ENCODE data around the gene MAP9.

GRCh38 chr4:155411546-155411945 is 34.8 kb upstream of the MAP9 start:
- TF ChIP-seq CTCF (IDR thresholded peaks at IDR 0.05; ENCODE audit: insufficient read depth, low read length, poor library complexity, severe bottlenecking) (no peak), EZH2phosphoT487 (conservative IDR thresholded peaks at IDR 0.05; ENCODE audit: low read length) (no peak)
